OCI-LY7 (cell line): Measurements from ENCODE around the gene MAML3. TPM values are rescaled to one million over a fixed set of nuclear protein-coding genes. Genes with fewer than 3 reads are reported as not detected.

Experiments used
- BruUV-seq: library from RNA; stranded (reverse); fragments of 400-500 nt; replicated peaks from 2 replicates; lab custom pipeline; 2021; lab: Mats Ljungman, UMichigan
- CTCF ChIA-PET: fragments of 300-600 bp; sonication (Branson Sonifier 250); formaldehyde crosslinking; loops from one replicate; lab custom pipeline; 2022; ENCODE audit warnings: antibody characterized with exemption; ENCODE audit not compliant: unreplicated experiment; lab: Charles Lee
- POLR2A ChIA-PET: fragments of 300-600 bp; sonication (Branson Sonifier 250); formaldehyde crosslinking; loops from one replicate; lab custom pipeline; 2022; ENCODE audit warnings: antibody characterized with exemption; lab: Charles Lee
- DNase-seq: peaks from one replicate; pipeline ENCODE4 v3.0.0-alpha.2; 2015; ENCODE audit warnings: low spot score
- H2AFZ ChIP-seq: fragments of 200-600 bp; sonication (generic), shearing (Covaris generic); 2 replicates; pipeline ENCODE4 v1.6.1; 2014; ENCODE audit warnings: mild to moderate bottlenecking, antibody characterized with exemption, low read length, moderate library complexity
- H3K27ac ChIP-seq: fragments of 200-600 bp; sonication (generic); 2 replicates; pipeline ENCODE4 v1.5.1; 2014; ENCODE audit warnings: mixed run types, low read depth, mild to moderate bottlenecking, moderate library complexity, low read length, inconsistent platforms; ENCODE audit not compliant: poor library complexity, severe bottlenecking
- H3K36me3 ChIP-seq: fragments of 200-600 bp; sonication (generic); 2 replicates; pipeline ENCODE4 v1.6.1; 2014; ENCODE audit warnings: mild to moderate bottlenecking, antibody characterized with exemption, low read length, moderate library complexity, mixed read lengths; ENCODE audit not compliant: insufficient read depth
- H3K4me1 ChIP-seq: fragments of 200-600 bp; sonication (generic); 2 replicates; pipeline ENCODE4 v1.5.1; 2014; ENCODE audit warnings: mild to moderate bottlenecking, low read length; ENCODE audit not compliant: insufficient read depth, poor library complexity, severe bottlenecking
- H3K4me2 ChIP-seq: fragments of 200-600 bp; sonication (generic); 2 replicates; pipeline ENCODE4 v1.6.1; 2014; ENCODE audit warnings: mild to moderate bottlenecking, low read length
- H3K4me3 ChIP-seq: fragments of 200-600 bp; sonication (generic); 2 replicates; pipeline ENCODE4 v1.5.1; 2014; ENCODE audit warnings: mild to moderate bottlenecking, low read depth, low read length; ENCODE audit not compliant: poor library complexity, severe bottlenecking
- H3K79me2 ChIP-seq: fragments of 200-600 bp; sonication (generic); 2 replicates; pipeline ENCODE4 v1.6.1; 2016; ENCODE audit warnings: low read depth, mild to moderate bottlenecking, low read length, moderate library complexity, mixed read lengths; ENCODE audit not compliant: insufficient read depth
- H3K9me2 ChIP-seq: fragments of 200-600 bp; sonication (generic); 2 replicates; pipeline ENCODE4 v1.6.1; 2016; ENCODE audit warnings: mild to moderate bottlenecking, low read length, mixed read lengths; ENCODE audit not compliant: insufficient read depth
- H3K9me3 ChIP-seq: fragments of 200-600 bp; sonication (generic); 2 replicates; pipeline ENCODE4 v1.6.1; 2014; ENCODE audit warnings: mild to moderate bottlenecking, mixed run types, low read length, mixed read lengths
- H4K20me1 ChIP-seq: fragments of 200-600 bp; sonication (generic); 2 replicates; pipeline ENCODE4 v1.6.1; 2014; ENCODE audit warnings: mild to moderate bottlenecking, antibody characterized with exemption, low read length, moderate library complexity, mixed read lengths; ENCODE audit not compliant: insufficient read depth
- CTCF ChIP-seq: fragments of 200-600 bp; sonication (generic); conservative IDR thresholded peaks from 2 replicates; pipeline ENCODE4 v1.5.1; 2014; ENCODE audit warnings: mild to moderate bottlenecking, antibody characterized with exemption, low read length, moderate library complexity, mixed read lengths
- EZH2phosphoT487 ChIP-seq: fragments of 200-600 bp; sonication (generic); IDR thresholded peaks from 2 replicates; pipeline ENCODE4 v1.6.1; 2018; ENCODE audit warnings: low read depth, borderline replicate concordance, mild to moderate bottlenecking, mixed run types, antibody characterized with exemption, low read length, moderate library complexity, mixed read lengths
- intact Hi-C: fragments of 100-400 bp; cut with micrococcal nuclease; formaldehyde crosslinking; loops from one replicate; pipeline ENCODE4 v1.10.0; 2022; ENCODE audit not compliant: unreplicated experiment
- total RNA-seq, 2 experiments: library from RNA; depleted of rRNA in 1 of 2; stranded (reverse); fragments of >200 nt in 1 of 2; shearing (Covaris generic) in 1 of 2; gene quantifications; 2 replicates each; pipeline ENCODE4 v1.2.3, GENCODE V29; 2014 to 2022

The MAML3 gene
- total RNA-seq, 2 experiments from 2014 or later = 0.80 to 1.2 TPM

- intact Hi-C loops = no loop called here
- no peaks in the 10 kb centered on the region for H4K20me1 ChIP-seq
- no peaks in the 10 kb centered on the region for H3K4me1 ChIP-seq
- no peaks in the 10 kb centered on the region for H3K79me2 ChIP-seq
- CTCF ChIA-PET = no interaction called here
- no peaks in the 10 kb centered on the region for H3K36me3 ChIP-seq
- no peaks in the 10 kb centered on the region for H3K9me2 ChIP-seq
- DNase-seq = no peak
- no peak overlapping the region for H3K4me2 ChIP-seq
- no peak overlapping the region for H3K4me3 ChIP-seq
- H3K27ac ChIP-seq = no peak overlapping the region
- H3K9me3 ChIP-seq = no peaks in the 10 kb centered on the region
- TF ChIP-seq CTCF = no peak
- TF ChIP-seq EZH2phosphoT487 = no peak
- H2AFZ ChIP-seq = no peak overlapping the region
- POLR2A ChIA-PET = no interaction called here
- no TSS peak for BruUV-seq
Measured at GRCh38 chr4:140004922-140005627, 148.9 kb downstream of the MAML3 start.

GRCh38 chr4:140004549-140004895 is 149.5 kb downstream of the MAML3 start:
- intact Hi-C loops = no loop called here
- Histone ChIP-seq H3K4me1 (no peaks in the 10 kb centered on the region), H3K4me3 (no peak overlapping the region), H4K20me1 (no peaks in the 10 kb centered on the region), H3K36me3 (no peaks in the 10 kb centered on the region), H3K9me3 (no peaks in the 10 kb centered on the region), H3K9me2 (no peaks in the 10 kb centered on the region), H3K79me2 (no peaks in the 10 kb centered on the region), H3K4me2 (no peak overlapping the region), H2AFZ (no peak overlapping the region), H3K27ac (no peak overlapping the region)
- BruUV-seq = no TSS peak
- TF ChIP-seq CTCF = no peak
- TF ChIP-seq EZH2phosphoT487 = no peak
- CTCF ChIA-PET = no interaction called here
- POLR2A ChIA-PET = no interaction called here
- DNase-seq = no peak

- BruUV-seq = no TSS peak
- TF ChIP-seq CTCF = no peak
- TF ChIP-seq EZH2phosphoT487 = no peak
- Histone ChIP-seq H3K27ac (no peak overlapping the region), H3K4me2 (no peak overlapping the region), H3K9me2 (no peaks in the 10 kb centered on the region), H3K79me2 (no peaks in the 10 kb centered on the region), H3K9me3 (no peaks in the 10 kb centered on the region), H3K4me1 (no peaks in the 10 kb centered on the region), H3K36me3 (no peaks in the 10 kb centered on the region), H2AFZ (no peak overlapping the region), H4K20me1 (no peaks in the 10 kb centered on the region), H3K4me3 (no peak overlapping the region)
- ChIA-PET CTCF (interaction anchor here (0.9 kb wide), 1 partner anchor 19 kb away, joined by 3 read pairs; no protein-coding TSS in a partner anchor), POLR2A (interaction anchor here (1.0 kb wide), 1 partner anchor 19 kb away, joined by 4 read pairs; no protein-coding TSS in a partner anchor)
- no peak for DNase-seq
- intact Hi-C loops = no loop called here
Measured at GRCh38 chr4:140003876-140004548, 150.0 kb downstream of the MAML3 start.
